ENCODE data around the gene ABCD4.
"Not testable (repeated sequence)": the region's sequence is repeated elsewhere in the genome, so short reads cannot be mapped to it uniquely, and the experiment has no call there.

The ABCD4 gene

GRCh38 chr14:74302634-74303569 lies at the start of gene ABCD4:
TSS of gene ABCD4 (minus strand) at chr14:74302934. CDS start at chr14:74302912, 22 bp downstream.
- peak; percentile 89 for DNase-seq (ENCODE audit: low spot score)

GRCh38 chr14:74350928-74351323 lies 48.2 kb upstream of the ABCD4 start:
- DNase-seq (ENCODE audit: low spot score) = no peak

- no peak for DNase-seq (ENCODE audit: low spot score)
Measured at GRCh38 chr14:74350211-74350927, 47.6 kb upstream of the ABCD4 start.

- DNase-seq (ENCODE audit: low spot score) = no peak
Measured at GRCh38 chr14:74349757-74350156, 47.0 kb upstream of the ABCD4 start.

GRCh38 chr14:74348735-74349463 lies 46.2 kb upstream of the ABCD4 start:
- DNase-seq (ENCODE audit: low spot score) = no peak

GRCh38 chr14:74348241-74348734 lies 45.6 kb upstream of the ABCD4 start, which contains the start of gene VRTN:
TSS of gene VRTN (plus strand) at chr14:74348471. CDS start at chr14:74356784, 8,313 bp downstream.
- DNase-seq (ENCODE audit: low spot score) = no peak

- no peak for DNase-seq (ENCODE audit: low spot score)
Measured at GRCh38 chr14:74347795-74348100, 45.0 kb upstream of the ABCD4 start.

GRCh38 chr14:74347097-74347794 lies 44.5 kb upstream of the ABCD4 start:
- DNase-seq (ENCODE audit: low spot score) = no peak

- no peak for DNase-seq (ENCODE audit: low spot score)
Measured at GRCh38 chr14:74346341-74346740, 43.6 kb upstream of the ABCD4 start.

- DNase-seq (ENCODE audit: low spot score) = no peak
Measured at GRCh38 chr14:74333909-74334308, 31.2 kb upstream of the ABCD4 start.

GRCh38 chr14:74329950-74330552 lies 27.3 kb upstream of the ABCD4 start:
- DNase-seq (ENCODE audit: low spot score) = not testable (repeated sequence)

GRCh38 chr14:74326369-74327152 lies 23.8 kb upstream of the ABCD4 start:
- no peak for DNase-seq (ENCODE audit: low spot score)

GRCh38 chr14:74325446-74325845 lies 22.7 kb upstream of the ABCD4 start:
- no peak for DNase-seq (ENCODE audit: low spot score)

GRCh38 chr14:74324931-74325361 lies 22.2 kb upstream of the ABCD4 start:
- DNase-seq (ENCODE audit: low spot score) = peak; percentile 42

GRCh38 chr14:74314576-74314975 lies 11.8 kb upstream of the ABCD4 start:
- no peak for DNase-seq (ENCODE audit: low spot score)

GRCh38 chr14:74313601-74314000 lies 10.9 kb upstream of the ABCD4 start:
- DNase-seq (ENCODE audit: low spot score) = no peak

- no peak for DNase-seq (ENCODE audit: low spot score)
Measured at GRCh38 chr14:74312161-74312560, 9.4 kb upstream of the ABCD4 start.

- no peak for DNase-seq (ENCODE audit: low spot score)
Measured at GRCh38 chr14:74309125-74310022, 6.6 kb upstream of the ABCD4 start.

- DNase-seq (ENCODE audit: low spot score) = no peak
Measured at GRCh38 chr14:74308695-74309094, 6.0 kb upstream of the ABCD4 start.

Data from NAMALWA (cell line).